Activated T-cell treated with anti-CD3 and anti-CD28 coated beads, Interleukin-2, amount 50 U/mL, for 72 hours (primary cell): Measurements from ENCODE around the gene EDN2. TPM values are rescaled to one million over a fixed set of nuclear protein-coding genes. Genes with fewer than 3 reads are reported as not detected.
A peak's percentile ranks its signal among the peaks of the same experiment; 100 is the strongest.

ENCODE experiments used
- ATAC-seq, 2 donors: fragments of 150-1000 bp; cut with Tn5 transposase; replicated peaks in 1 of 2; 2 replicates each; pipeline ENCODE4 v1.10.0; 2021; ENCODE audit warnings: moderate library complexity in 2 of 2, mild to moderate bottlenecking in 1 of 2
- DNase-seq, 2 donors: peaks; one replicate each; pipeline ENCODE4 v3.0.0; 2021 to 2022; ENCODE audit warnings: mixed read lengths in 1 of 2
- H3K27ac Mint-ChIP-seq: one replicate; pipeline ENCODE4 v1.8.0; 2022; ENCODE audit warnings: mild to moderate bottlenecking, moderate library complexity, mixed read lengths
- H3K27me3 Mint-ChIP-seq: one replicate; pipeline ENCODE4 v1.8.0; 2022; ENCODE audit warnings: low read depth, mixed read lengths
- H3K36me3 Mint-ChIP-seq, 2 donors: one replicate each; pipeline ENCODE4 v1.8.0; 2022; ENCODE audit warnings: mixed read lengths in 2 of 2, mild to moderate bottlenecking in 1 of 2; ENCODE audit not compliant: insufficient read depth in 2 of 2
- H3K4me1 Mint-ChIP-seq: one replicate; pipeline ENCODE4 v1.8.0; 2022; ENCODE audit warnings: low read depth, mixed read lengths
- H3K4me3 Mint-ChIP-seq, 2 donors: one replicate each; pipeline ENCODE4 v1.8.0; 2022; ENCODE audit warnings: mild to moderate bottlenecking in 2 of 2, mixed read lengths in 2 of 2, moderate library complexity in 2 of 2
- H3K9me3 Mint-ChIP-seq, 2 donors: one replicate each; pipeline ENCODE4 v1.8.0; 2022; ENCODE audit warnings: mixed read lengths in 2 of 2
- total RNA-seq, 2 donors: library from RNA; stranded (reverse); gene quantifications; one replicate each; pipeline ENCODE4 v1.2.3, GENCODE V29; 2022

Gene EDN2
- total RNA-seq, 2 donors from 2014 or later = not detected

DNA sequence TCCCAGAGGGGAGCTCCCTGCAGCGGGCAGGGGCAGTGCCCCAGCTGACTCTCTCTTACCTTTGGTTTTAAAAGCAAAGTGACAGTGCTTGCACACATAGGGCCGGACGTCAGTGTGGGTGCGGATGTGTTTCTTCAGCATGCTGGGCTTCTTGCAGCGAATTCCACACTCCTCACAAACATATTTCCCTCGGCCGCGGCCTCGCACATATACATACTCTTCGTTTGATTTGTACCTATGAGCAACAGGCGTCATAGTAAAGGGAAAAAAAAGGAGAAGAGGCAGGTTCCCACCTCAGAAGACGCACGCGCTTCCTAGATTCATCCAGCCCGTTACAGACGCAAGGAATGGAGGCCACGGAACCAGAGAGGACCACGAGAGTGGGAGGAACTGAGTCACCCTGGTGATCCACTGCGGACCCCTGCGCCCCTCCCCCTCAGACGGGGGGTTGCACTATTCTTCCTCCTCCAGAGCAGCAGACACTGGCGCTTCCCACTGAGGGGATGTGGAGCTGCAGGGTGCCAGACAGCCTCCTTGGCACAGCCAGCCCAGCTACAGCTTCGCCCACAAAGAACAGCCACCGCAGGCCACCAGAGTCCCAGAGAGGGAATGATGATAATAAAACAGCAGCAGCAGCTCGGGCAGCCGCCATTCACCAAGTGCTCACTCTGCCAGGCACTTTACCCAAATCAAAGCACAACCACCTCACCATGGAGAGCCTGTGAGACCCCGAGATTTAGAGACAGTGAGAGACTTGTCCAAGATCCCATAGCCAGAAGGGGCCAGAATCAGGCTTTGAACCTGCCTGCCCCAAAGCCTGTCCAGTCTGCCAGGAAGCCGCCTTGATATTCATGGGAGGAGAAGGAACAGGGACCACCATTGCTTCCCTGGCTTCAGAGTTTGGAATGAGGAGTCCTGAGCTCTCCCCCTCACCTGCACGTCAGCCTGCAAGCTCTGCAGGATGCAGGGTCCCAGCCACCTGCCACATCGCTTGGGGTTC, 40.5 kb upstream of the EDN2 start:
- ATAC-seq (no peak), DNase-seq (no peak)
- H3K4me1 Mint-ChIP-seq = peaks cover 3% of the 10 kb centered on the region
- no peaks in the 10 kb centered on the region for H3K27me3 Mint-ChIP-seq
- peaks cover 5 to 11% of the 10 kb centered on the region in 2 donors for H3K9me3 Mint-ChIP-seq
- H3K36me3 Mint-ChIP-seq = peaks cover 2 to 4% of the 10 kb centered on the region in 2 donors
- no peak overlapping the region for H3K27ac Mint-ChIP-seq
- H3K4me3 Mint-ChIP-seq = no peak overlapping the region

DNA sequence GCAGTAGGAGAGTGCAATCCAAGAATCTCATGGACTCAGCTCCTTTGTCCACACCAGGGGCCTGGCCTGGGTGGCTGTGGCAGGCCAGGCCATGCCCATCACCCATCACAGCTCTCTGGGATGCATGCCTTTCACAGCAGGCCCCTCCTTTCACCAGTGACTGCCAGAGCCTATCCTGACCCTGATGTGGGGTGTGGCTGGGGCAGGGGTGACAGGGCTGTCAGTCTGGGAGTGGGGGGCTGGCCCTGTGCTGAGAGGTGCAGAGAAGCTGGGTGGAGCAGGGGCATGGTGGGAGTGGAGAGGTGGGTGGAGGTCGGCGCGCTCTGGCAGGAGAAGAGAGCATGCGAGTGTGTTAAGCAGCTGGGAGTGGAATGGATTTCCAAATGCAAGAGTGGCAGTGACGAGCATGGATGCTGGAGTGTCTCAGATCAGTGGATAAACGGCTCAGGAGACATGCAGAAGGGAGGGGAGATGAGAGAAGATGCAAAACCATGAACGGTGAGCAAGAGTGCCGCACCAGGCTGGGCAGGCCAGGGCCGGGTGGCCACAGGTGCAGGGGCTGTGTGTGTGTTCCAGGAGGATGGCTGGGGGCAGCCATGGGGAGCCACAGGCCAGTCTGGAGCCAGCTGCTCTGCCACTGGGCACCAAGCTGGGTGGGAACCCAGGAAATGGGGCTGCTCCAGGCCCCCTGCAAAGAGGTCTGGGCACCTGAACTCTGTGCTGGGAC, 39.6 kb upstream of the EDN2 start:
- H3K27ac Mint-ChIP-seq = no peak overlapping the region
- peaks cover 2 to 6% of the 10 kb centered on the region in 2 donors for H3K36me3 Mint-ChIP-seq
- H3K9me3 Mint-ChIP-seq = peaks cover 0 to 7% of the 10 kb centered on the region in 2 donors
- ATAC-seq = no peak
- no peak for DNase-seq
- no peaks in the 10 kb centered on the region for H3K4me1 Mint-ChIP-seq
- H3K27me3 Mint-ChIP-seq = no peaks in the 10 kb centered on the region
- H3K4me3 Mint-ChIP-seq = no peak overlapping the region

DNA sequence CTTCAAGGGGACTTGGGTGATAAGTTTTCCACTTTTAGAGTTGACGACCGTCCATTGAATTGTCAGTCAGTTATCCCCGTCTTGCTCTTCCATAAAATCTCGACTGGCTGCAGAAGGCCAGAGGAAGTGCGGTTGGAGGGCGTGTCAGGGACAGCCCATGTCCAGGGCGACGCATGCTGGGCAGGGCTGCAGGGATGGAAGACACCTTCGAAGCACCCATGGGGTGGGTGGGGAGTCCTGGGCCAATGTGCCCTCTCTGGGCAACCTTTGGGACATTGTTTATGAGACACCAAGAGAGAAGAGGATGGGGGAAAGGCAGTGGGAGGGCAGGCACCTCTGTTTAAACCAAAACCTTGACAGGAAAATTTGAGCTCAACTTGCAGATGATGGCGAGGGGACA, 38.6 kb upstream of the EDN2 start:
- peaks cover 2 to 6% of the 10 kb centered on the region in 2 donors for H3K36me3 Mint-ChIP-seq
- no peak overlapping the region for H3K27ac Mint-ChIP-seq
- peaks cover 0 to 7% of the 10 kb centered on the region in 2 donors for H3K9me3 Mint-ChIP-seq
- no peak overlapping the region for H3K4me3 Mint-ChIP-seq
- H3K27me3 Mint-ChIP-seq = no peaks in the 10 kb centered on the region
- ATAC-seq = no peak
- no peak for DNase-seq
- H3K4me1 Mint-ChIP-seq = no peaks in the 10 kb centered on the region

DNA sequence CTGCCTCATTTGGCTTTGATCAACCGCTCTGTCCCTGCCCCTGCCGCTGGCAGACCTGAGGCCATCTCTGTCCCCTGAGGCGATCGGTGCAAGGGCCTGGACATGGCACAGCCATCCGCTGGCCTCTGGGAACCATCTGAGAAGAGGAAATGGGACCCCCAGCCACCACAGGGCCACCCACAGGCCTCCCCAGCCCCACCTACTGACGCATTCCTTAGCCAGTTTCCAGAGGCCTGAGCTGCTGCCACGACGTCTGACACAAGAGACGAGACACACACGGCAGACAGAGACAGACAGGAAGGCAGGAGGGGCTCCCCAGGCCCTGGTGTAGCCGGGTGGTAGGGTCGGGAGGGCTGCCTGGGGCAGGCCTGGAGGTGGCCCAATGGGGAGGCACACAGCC, 37.3 kb upstream of the EDN2 start:
- Mint-ChIP-seq H3K4me3 (no peak overlapping the region), H3K9me3 (no peaks in the 10 kb centered on the region), H3K27me3 (no peaks in the 10 kb centered on the region), H3K27ac (no peak overlapping the region), H3K36me3 (peaks cover 2 to 6% of the 10 kb centered on the region in 2 donors), H3K4me1 (peaks cover 3% of the 10 kb centered on the region)
- ATAC-seq = no peak
- DNase-seq = no peak

DNA sequence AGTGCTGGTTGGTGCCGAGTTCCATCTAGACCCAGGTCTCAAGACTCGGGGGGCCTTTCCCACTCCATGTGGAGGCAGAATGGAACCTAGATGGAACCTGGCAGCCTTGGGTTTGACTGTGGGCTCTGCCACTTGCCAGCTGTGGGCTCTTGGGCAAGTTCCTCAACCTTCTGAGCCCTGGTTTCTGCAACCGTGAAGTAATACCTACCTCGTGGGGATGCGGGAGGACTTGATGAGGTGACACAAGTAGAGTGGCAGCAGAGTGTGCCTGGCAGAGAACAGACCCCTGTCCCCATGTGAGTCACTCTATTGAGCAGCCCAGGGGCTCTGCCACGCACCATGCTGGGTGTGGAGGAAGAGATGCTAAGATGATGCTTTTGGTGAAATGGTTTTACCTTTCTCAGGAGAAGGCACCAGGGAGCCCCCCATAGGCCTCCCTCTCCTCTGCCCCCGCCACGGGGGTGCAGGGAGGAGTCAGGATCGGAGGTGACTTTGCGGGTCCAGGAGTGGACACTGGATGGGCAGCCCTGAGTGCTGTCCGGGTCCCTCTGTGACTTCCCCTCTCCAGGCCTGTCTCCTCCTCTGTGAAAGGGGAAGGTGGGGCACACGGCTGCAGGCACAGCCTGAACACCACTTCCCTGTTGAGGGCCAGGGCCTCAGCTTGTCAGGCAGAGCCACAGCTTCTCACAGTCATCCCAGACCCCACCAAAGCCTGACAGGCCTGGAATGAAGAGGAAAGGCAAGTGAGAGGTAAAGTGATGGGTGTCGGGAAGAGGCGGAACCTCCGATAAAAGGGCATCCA, 36.7 kb upstream of the EDN2 start:
- H3K4me1 Mint-ChIP-seq = peaks cover 6% of the 10 kb centered on the region
- no peak overlapping the region for H3K27ac Mint-ChIP-seq
- no peak for ATAC-seq

DNA sequence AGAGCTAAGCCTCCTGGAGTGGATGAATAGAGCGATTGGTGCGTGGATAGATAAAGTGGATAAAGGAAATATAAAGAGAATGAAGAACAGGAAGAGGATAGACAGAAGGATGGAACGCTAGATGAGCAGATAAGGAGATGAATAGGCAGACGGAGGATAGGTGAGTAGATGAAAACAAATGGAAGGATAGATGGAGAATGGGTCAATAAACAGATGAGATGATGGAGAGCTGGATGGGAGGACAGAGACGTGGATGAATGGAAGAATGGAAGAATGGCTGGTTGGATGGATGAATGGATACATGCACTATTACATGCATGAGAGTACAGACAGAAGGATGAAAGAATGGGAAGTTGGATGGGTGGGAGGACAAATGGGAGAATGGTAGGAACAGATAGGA, 35.2 kb upstream of the EDN2 start:
- no peaks in the 10 kb centered on the region for H3K27me3 Mint-ChIP-seq
- ATAC-seq (no peak), DNase-seq (no peak)
- no peak overlapping the region for H3K4me3 Mint-ChIP-seq
- no peaks in the 10 kb centered on the region for H3K9me3 Mint-ChIP-seq
- peaks cover 2 to 6% of the 10 kb centered on the region in 2 donors for H3K36me3 Mint-ChIP-seq
- H3K4me1 Mint-ChIP-seq = peaks cover 6% of the 10 kb centered on the region
- H3K27ac Mint-ChIP-seq = no peak overlapping the region

More for the DNA sequence above, 36.7 kb upstream of the EDN2 start:
- Mint-ChIP-seq H3K27me3 (no peaks in the 10 kb centered on the region), H3K4me3 (no peak overlapping the region), H3K9me3 (no peaks in the 10 kb centered on the region), H3K36me3 (peaks cover 2 to 6% of the 10 kb centered on the region in 2 donors)
- no peak for DNase-seq

DNA sequence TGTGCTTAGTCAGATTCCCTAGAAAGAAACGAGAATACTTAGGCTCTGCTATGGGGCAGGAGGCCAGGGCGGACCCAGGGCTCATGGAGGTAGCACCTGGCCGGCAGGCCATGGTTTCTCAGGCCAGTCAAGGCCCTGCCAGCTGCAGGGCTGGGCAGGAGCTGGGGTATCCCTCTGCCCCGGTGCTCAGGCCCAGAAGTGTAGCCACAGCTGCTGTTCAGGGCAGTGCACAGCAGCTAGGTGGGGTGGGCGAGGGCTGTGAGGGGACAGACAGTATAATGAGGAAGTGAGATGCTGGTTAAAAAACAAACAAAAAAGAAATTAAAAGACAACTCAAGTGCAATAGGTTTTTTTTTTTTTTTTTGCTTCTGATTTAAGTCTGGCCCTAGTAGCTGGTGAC, 34.0 kb upstream of the EDN2 start:
- Mint-ChIP-seq H3K27me3 (no peaks in the 10 kb centered on the region), H3K27ac (no peak overlapping the region), H3K4me1 (peaks cover 6% of the 10 kb centered on the region), H3K4me3 (no peak overlapping the region), H3K36me3 (peaks cover 2 to 5% of the 10 kb centered on the region in 2 donors), H3K9me3 (no peaks in the 10 kb centered on the region)
- DNase-seq (no peak), ATAC-seq (no peak)

DNA sequence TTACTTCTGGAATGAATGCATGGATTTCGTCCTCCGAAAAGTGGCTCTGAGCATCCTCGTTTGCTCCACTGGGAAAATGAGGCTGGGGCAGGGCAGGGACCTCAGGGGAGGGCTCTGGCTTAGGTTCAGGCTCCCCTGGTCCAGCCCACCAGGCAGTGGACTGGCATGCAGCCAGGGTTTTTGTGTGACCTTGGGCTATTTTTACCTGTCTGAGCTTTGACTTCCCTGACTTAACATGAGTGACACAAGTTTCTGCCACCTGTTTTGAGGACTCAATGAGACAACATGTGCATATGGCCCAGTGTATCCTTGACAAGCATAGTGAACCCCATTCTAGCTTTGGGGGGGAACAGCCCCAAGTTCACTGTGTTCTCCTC, 32.6 kb upstream of the EDN2 start:
- no peak overlapping the region for H3K27ac Mint-ChIP-seq
- no peak for DNase-seq
- no peak overlapping the region for H3K4me3 Mint-ChIP-seq
- peaks cover 6% of the 10 kb centered on the region for H3K4me1 Mint-ChIP-seq
- no peaks in the 10 kb centered on the region for H3K9me3 Mint-ChIP-seq
- no peak for ATAC-seq
- H3K36me3 Mint-ChIP-seq = peaks cover 2 to 9% of the 10 kb centered on the region in 2 donors
- H3K27me3 Mint-ChIP-seq = no peaks in the 10 kb centered on the region

DNA sequence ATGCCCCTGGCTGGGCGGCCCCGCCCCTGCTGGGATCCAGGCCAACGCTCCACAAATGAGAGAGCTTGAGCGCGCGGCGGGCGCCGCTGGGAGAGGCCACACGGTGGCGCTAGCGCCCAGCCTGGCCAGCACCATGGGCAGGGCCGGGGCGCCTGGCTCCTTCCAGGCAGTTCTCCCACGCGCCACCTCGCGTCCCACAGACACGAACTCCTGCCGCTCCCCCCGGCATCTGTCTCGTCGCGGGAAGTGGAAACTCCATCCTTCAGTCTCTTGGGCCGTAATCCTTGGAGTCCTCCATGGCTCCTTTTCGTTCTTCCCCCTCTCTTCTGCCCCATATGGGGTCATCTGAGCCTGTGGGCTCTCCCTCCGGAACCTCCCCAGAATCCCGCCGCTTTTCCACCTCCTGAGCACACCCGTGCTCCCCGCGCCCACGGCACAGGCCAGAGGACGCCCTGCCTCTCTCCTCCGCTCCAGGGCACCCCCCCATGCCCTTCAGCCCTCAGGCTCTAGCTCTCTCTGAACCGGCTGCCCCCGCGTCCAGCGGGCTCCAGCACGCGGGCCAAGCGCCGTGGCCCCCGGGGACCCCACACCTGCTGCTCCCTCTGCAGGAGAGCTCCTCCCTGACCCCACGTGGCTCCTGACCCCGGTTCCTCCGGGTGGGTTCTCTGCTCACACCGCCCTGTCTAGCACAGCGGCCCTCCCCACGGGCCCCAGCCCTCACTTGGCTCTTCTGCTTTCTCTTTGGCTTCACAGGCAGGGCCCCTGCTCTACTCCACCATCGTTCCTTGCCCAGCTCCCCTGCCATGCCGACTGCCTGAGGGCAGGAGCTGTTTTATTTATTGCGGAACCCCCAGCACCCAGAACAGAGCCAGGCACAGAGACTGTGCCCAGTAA, 31.9 kb upstream of the EDN2 start:
- DNase-seq (peak; percentile 65 to 73), ATAC-seq (peak; percentile 79 to 83)
- Mint-ChIP-seq H3K27me3 (no peaks in the 10 kb centered on the region), H3K36me3 (peaks cover 2 to 13% of the 10 kb centered on the region in 2 donors), H3K27ac (no peak overlapping the region), H3K4me1 (peaks cover 6% of the 10 kb centered on the region), H3K9me3 (no peaks in the 10 kb centered on the region), H3K4me3 (peak overlapping the region in 1 of 2 donors; percentile 17)

DNA sequence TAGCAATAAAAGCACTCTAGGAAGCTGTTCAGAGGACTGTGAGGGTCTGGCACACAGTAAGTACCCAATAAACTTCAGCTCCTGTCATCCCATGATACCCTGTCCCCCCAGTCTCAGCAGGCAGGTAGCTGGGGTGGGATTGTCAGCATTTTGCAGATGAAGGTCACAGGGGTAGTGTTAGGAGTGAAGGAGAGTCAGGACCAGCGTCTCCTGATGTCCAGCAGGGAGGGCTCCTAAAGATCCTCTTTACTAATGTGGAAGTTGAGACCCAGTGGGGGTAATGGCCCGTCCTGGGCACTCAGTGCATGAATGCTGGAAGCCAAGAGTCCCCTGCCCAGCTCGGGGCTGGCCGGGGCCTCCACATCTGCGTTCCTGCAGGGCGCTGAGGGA, 31.3 kb upstream of the EDN2 start:
- ATAC-seq (no peak), DNase-seq (no peak)
- Mint-ChIP-seq H3K9me3 (no peaks in the 10 kb centered on the region), H3K4me3 (no peak overlapping the region), H3K4me1 (peaks cover 6% of the 10 kb centered on the region), H3K27me3 (no peaks in the 10 kb centered on the region), H3K36me3 (peaks cover 2 to 13% of the 10 kb centered on the region in 2 donors), H3K27ac (no peak overlapping the region)

DNA sequence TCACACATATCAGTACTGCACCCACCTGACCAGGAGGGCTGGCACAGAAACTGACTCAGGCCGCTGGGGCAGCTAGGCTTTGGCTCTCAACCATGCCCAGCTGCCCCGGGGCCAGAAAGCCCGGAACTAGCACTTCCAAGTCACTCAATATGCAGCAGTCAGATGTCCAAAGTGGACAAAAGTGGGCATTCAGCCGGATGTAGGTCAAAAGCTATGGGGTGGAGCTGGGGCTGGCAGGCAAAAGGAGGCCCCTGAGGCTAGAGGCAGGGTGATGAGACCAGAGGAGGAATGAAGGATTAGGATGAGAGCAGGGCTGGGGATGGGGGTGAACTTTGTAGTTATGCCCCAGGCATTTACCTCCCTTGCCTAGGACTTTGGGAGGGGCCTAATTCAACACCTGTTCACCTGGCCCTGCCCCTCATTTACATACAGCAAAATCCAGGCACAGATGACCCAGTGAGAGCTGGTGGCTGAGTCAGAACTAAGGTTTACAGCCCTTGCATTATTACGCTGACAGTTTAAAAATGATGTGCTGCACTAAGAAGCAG, 30.7 kb upstream of the EDN2 start:
- Mint-ChIP-seq H3K27ac (no peak overlapping the region), H3K36me3 (peaks cover 3 to 14% of the 10 kb centered on the region in 2 donors)

DNA sequence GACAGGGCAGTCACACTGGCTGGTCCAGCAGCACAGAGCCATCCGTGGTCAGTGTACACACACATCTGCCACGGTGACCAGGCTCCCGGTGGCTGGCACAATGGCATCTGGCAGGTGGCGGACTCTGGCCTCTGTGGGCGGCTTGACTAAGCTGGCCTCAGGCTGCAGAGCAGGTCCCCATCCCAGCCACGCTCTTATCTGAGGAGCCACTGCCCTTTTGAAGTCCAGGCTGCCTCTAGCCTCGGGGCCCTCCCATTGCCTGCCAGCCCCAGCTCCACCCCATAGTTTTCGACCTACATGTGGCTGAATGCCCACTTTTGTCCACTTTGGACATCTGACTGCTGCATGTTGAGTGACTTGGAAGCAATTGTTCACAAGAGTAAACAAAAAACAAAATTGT, 29.9 kb upstream of the EDN2 start:
- Mint-ChIP-seq H3K9me3 (no peaks in the 10 kb centered on the region), H3K27me3 (no peaks in the 10 kb centered on the region), H3K4me3 (no peak overlapping the region), H3K4me1 (peaks cover 6% of the 10 kb centered on the region), H3K27ac (no peak overlapping the region), H3K36me3 (peaks cover 2 to 12% of the 10 kb centered on the region in 2 donors)
- DNase-seq (no peak), ATAC-seq (no peak)

More for the DNA sequence above, 30.7 kb upstream of the EDN2 start:
- Mint-ChIP-seq H3K27me3 (no peaks in the 10 kb centered on the region), H3K9me3 (no peaks in the 10 kb centered on the region), H3K4me1 (peaks cover 6% of the 10 kb centered on the region), H3K4me3 (no peak overlapping the region)
- DNase-seq (no peak), ATAC-seq (no peak)
